ENCODE measurements around the gene FAU. TPM values are rescaled to one million over a fixed set of nuclear protein-coding genes. Genes with fewer than 3 reads are reported as not detected.

Gene FAU
- total and polyA plus RNA-seq, 2 of the 13 experiments (the other 11 are each of a cell fraction or from before 2014, with no cell fraction given), result 374 to 869 TPM

DNA sequence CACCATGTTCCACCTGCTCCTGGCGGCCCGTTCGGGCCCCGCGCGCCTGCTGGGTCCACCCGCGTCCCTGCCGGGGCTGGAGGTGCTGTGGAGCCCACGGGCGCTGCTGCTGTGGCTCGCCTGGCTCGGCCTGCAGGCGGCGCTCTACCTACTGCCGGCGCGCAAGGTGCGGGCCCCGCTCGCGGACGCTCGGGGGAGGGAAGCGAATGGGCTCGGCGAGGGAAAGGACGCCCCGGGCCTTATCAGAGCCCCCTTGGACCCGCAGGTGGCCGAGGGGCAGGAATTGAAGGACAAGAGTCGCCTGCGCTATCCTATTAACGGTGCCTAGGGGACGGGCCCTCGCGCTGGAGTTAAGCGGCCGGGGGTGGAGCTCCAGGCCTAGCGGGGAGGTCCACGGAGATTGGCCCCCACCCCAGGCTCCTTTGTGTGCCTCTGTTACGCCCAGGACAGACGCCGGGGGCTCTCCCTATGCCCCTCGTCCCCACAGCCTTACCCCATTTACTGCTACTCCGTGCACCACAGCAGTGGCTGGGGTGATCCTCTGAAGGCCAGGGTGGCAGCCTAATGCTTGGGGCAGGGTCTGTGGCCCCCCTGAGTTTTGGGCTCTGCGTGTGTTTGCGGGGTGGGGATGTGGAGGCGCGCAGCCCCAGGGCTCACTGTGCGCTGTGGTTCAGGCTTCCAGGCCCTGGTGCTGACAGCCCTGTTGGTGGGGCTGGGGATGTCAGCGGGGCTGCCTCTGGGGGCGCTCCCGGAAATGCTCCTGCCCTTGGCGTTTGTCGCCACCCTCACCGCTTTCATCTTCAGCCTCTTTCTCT is 9.2 kb downstream of the FAU start (continued):
- peak; percentile 81 for TF ChIP-seq PATZ1 (CRISPR knock-in tag; IDR thresholded peaks at IDR 0.05)
- TF ChIP-seq NRL (CRISPR knock-in tag; IDR thresholded peaks at IDR 0.05; ENCODE audit: borderline replicate concordance), result peak; percentile 5; the same call in 1 of the 2 replicates
- TF ChIP-seq AHDC1 (CRISPR knock-in tag; IDR thresholded peaks at IDR 0.05; ENCODE audit: borderline replicate concordance), result no peak
- no peak for TF ChIP-seq HNRNPL (IDR thresholded peaks at IDR 0.05; ENCODE audit: low read depth, low read length)
- peak; percentile 27; the same call in 1 of the 2 replicates for TF ChIP-seq THAP11 (CRISPR knock-in tag; IDR thresholded peaks at IDR 0.05)
- no peak for TF ChIP-seq RXRB (CRISPR knock-in tag; IDR thresholded peaks at IDR 0.05; ENCODE audit: borderline replicate concordance)
- TF ChIP-seq ZNF644 (CRISPR knock-in tag; IDR thresholded peaks at IDR 0.05; ENCODE audit: low read depth), result no peak
- TF ChIP-seq, protein P1, sequence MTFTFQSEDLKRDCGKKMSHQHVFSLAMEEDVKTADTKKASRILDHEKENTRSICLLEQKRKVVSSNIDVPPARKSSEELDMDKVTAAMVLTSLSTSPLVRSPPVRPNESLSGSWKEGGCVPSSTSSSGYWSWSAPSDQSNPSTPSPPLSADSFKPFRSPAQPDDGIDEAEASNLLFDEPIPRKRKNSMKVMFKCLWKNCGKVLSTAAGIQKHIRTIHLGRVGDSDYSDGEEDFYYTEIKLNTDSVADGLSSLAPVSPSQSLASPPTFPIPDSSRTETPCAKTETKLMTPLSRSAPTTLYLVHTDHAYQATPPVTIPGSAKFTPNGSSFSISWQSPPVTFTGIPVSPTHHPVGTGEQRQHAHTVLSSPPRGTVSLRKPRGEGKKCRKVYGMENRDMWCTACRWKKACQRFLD (CRISPR knock-in tag; IDR thresholded peaks at IDR 0.05; ENCODE audit: borderline replicate concordance), result 0 out of 2 replicates have a peak, but pooled peaks have one; percentile 50
- TF ChIP-seq ZNF674 (CRISPR knock-in tag; IDR thresholded peaks at IDR 0.05; ENCODE audit: low read depth), result no peak
- TF ChIP-seq ZNF24 (IDR thresholded peaks at IDR 0.05), result no peak
- no peak; the same call in 1 of the 2 replicates for TF ChIP-seq ZNF547 (CRISPR knock-in tag; IDR thresholded peaks at IDR 0.05)
- TF ChIP-seq, protein P2, sequence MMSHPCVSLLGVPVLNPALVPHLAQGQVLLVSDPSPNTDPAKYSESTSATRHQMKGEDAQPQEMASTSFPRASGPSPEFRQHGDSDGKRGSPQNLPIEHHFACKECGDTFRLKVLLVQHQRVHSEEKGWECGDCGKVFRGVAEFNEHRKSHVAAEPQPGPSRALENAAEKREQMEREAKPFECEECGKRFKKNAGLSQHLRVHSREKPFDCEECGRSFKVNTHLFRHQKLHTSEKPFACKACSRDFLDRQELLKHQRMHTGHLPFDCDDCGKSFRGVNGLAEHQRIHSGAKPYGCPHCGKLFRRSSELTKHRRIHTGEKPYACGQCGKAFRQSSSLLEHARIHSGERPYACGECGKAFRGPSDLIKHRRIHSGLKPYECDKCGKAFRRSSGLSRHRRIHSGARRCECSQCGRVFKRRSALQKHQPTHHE (CRISPR knock-in tag; IDR thresholded peaks at IDR 0.05; ENCODE audit: borderline replicate concordance), result 0 out of 2 replicates have a peak, but pooled peaks have one; percentile 32
- TF ChIP-seq, protein P3, sequence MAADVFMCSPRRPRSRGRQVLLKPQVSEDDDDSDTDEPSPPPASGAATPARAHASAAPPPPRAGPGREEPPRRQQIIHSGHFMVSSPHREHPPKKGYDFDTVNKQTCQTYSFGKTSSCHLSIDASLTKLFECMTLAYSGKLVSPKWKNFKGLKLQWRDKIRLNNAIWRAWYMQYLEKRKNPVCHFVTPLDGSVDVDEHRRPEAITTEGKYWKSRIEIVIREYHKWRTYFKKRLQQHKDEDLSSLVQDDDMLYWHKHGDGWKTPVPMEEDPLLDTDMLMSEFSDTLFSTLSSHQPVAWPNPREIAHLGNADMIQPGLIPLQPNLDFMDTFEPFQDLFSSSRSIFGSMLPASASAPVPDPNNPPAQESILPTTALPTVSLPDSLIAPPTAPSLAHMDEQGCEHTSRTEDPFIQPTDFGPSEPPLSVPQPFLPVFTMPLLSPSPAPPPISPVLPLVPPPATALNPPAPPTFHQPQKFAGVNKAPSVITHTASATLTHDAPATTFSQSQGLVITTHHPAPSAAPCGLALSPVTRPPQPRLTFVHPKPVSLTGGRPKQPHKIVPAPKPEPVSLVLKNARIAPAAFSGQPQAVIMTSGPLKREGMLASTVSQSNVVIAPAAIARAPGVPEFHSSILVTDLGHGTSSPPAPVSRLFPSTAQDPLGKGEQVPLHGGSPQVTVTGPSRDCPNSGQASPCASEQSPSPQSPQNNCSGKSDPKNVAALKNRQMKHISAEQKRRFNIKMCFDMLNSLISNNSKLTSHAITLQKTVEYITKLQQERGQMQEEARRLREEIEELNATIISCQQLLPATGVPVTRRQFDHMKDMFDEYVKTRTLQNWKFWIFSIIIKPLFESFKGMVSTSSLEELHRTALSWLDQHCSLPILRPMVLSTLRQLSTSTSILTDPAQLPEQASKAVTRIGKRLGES (CRISPR knock-in tag; IDR thresholded peaks at IDR 0.05; ENCODE audit: borderline replicate concordance), result 0 out of 2 replicates have a peak, but pooled peaks have one; percentile 27

All from HepG2 (cell line).